Ureter (tissue), 1 donor: ENCODE data around the gene DRICH1. TPM values are rescaled to one million over a fixed set of nuclear protein-coding genes. Genes with fewer than 3 reads are reported as not detected.
"Not testable (repeated sequence)": the region's sequence is repeated elsewhere in the genome, so short reads cannot be mapped to it uniquely, and the experiment has no call there.

ENCODE experiments used
- DNase-seq: peaks from one replicate; pipeline ENCODE4 v3.0.0-alpha.2; 2020; ENCODE audit warnings: low spot score
- total RNA-seq: library from RNA; stranded (reverse); gene quantifications from one replicate; pipeline ENCODE4 v1.2.4, GENCODE V29; 2023
- donor health status: DM: yes; HTN: yes; CAD: no.

Gene DRICH1
- total RNA-seq, 1 donor from 2014 or later: 2.3 TPM

GRCh38 chr22:23598805-23599518 is 33.2 kb downstream of the DRICH1 start:
- DNase-seq: no peak

GRCh38 chr22:23597576-23598268 is 34.4 kb downstream of the DRICH1 start:
- DNase-seq: not testable (repeated sequence)

DNA sequence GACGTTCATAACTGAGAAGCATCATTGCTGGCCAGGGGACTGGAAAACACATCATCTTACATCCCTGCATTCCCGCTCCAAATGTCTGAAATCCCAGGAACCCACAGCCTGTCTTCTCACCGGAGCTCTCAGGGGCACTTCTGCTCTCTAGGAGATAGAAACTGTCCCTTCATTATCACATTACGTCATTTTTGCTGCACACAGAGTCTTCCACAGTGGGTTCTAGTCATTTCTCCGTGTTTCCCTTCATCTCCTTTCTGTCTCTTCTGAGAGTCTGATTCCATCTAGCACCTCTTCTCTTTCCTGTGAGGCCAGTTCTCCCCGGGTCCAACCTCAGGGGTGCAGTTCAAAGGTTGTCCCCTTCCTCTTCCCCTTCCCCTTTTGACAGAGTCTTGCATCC is 36.2 kb downstream of the DRICH1 start:
- DNase-seq: not testable (repeated sequence)

GRCh38 chr22:23591846-23592245 is 40.3 kb downstream of the DRICH1 start:
- DNase-seq: no peak

- DNase-seq: no peak
These were observed 40.8 kb downstream of the DRICH1 start for GRCh38 chr22:23591201-23591791.

GRCh38 chr22:23583836-23584235 is 48.3 kb downstream of the DRICH1 start:
- DNase-seq: no peak

GRCh38 chr22:23583153-23583552 is 49.0 kb downstream of the DRICH1 start:
- no peak for DNase-seq

- DNase-seq: no peak
These were observed 50.9 kb downstream of the DRICH1 start for GRCh38 chr22:23581260-23581650.

- DNase-seq: no peak
These were observed 51.4 kb downstream of the DRICH1 start for GRCh38 chr22:23580576-23581259.

GRCh38 chr22:23579870-23580575 is 52.1 kb downstream of the DRICH1 start, which contains the start of gene IGLL1:
TSS of gene IGLL1 (minus strand) at chr22:23580290. CDS start at chr22:23580190, 100 bp downstream.
- no peak for DNase-seq

GRCh38 chr22:23579280-23579679 is 52.8 kb downstream of the DRICH1 start:
- DNase-seq: no peak

- DNase-seq: no peak
These were observed 53.8 kb downstream of the DRICH1 start for GRCh38 chr22:23578306-23578705.

DNA sequence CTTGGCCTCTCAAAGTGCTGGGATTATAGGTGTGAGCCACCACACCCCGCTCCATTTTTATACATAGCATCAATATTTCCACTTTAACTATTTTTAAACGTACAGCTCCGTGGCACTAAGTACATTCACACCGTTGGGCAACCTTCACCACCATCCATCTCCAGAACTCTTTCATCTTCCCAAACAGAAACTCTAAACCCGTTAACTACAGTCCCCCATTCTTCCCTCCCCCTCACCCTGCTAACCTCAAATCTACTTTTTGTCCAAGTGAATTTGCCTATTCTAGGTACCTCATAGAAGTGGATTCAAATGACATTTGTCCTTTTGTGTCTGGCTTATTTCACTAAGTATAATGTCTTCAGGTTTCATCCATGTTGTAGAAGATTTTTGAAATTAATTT is 55.4 kb downstream of the DRICH1 start:
- DNase-seq: no peak

DNA sequence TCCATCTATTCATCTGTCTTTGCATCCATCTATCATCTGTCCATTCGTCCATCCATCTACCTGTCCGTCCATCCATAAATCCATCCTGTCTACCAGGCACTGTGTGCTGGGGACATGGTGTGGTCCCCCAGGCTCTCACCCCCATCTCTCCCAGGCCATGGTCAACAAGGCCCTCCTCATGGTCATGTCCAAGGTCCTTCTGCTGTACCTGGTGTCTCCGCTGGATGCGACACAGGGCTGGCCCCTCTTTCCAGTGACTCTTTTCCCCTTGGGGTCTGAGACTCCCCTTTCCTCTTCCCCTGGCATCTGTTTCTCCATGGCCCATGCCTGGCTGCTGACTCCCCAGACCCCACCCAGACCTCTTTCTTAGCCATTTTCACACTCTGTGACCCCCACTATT is 56.5 kb downstream of the DRICH1 start:
- no peak for DNase-seq

DNA sequence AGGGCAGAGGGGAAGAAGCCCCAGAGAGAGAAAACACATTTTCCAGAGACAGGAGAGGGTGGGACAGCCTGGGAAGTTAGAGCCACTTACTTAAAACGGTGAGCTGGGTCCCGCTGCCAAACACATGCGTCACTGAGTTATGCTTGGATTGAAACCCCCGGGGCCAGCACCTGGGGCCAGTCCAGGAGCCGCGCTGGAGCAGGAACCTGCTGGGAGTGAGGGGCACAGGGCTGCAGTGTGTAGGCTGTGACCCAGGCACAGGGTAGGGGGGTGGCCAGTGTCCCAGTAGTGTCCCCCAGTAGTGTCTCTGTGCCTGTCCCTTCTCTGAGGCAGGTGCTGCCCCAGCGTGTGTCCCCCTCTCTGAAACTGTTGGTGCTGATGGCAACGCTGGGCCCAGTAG is 57.2 kb downstream of the DRICH1 start:
- DNase-seq: no peak

DNA sequence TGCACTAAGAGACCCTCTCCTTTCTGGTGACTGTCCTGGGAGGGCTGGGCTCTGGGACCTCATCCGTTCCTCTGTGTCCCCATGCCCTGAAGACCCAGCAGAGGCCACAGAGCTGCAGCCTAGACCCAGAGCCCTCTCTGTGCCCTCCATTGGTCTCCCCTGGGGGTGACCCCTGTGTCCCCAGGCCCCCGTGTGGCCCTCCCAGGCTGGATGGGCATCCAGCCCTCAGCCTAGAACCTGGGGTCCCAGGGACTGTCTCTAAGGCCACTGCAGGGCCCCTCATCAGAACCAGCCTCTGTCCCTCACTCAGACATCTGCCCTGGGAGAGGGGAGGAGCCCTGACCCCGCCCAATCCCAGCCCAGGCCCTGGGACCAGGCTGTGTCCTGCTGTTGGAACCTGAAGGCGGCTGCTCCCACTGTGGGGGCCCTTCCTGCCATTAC is 57.7 kb downstream of the DRICH1 start:
- no peak for DNase-seq

- DNase-seq: not testable (repeated sequence)
These were observed 58.4 kb downstream of the DRICH1 start for GRCh38 chr22:23573701-23574235.

- not testable (repeated sequence) for DNase-seq
These were observed 59.0 kb downstream of the DRICH1 start for GRCh38 chr22:23573106-23573505.

GRCh38 chr22:23571486-23571885 is 60.6 kb downstream of the DRICH1 start:
- no peak for DNase-seq

DNA sequence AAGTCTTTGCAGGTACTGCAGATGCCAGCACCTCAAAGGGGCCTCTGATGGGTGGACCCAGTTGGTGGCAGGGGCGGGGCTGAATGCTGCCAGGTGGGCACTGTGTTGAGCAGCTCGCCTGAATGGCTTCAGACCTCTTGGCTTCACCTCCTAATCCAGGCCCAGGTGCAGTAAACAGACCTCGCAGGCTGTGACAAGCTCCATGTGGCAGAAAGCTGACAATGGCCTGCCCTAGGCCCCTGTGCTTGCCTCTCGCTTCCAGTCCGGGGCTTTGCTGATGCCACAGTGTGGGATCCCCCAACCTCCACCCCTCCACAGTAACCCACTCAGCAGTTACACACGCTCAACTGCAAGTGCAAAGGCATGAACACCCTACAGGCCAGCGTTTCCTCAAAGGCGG is 61.4 kb downstream of the DRICH1 start:
- no peak for DNase-seq

DNA sequence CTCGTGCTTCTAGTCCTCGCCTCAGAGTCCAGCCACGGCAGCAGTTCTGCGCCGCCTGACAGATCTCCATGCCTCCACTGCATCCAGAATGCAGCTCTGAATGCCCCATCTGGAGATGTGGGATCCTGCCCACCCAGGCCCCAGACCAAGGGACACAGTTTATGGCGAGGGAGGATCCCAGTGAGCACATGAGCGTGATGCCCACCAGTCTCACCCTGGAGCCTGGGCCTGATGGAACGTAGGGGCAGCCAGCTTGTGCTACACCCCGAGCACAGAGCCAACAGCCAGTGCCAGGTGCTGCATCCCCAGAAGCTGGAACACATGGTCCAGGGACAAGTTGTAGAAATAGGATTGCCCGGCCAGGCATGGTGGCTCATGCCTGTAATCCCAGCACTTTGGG is 62.4 kb downstream of the DRICH1 start:
- DNase-seq: no peak
